ENCODE data around the gene NHSL2. TPM values are rescaled to one million over a fixed set of nuclear protein-coding genes. Genes with fewer than 3 reads are reported as not detected.

The NHSL2 gene
- polyA plus RNA-seq, 3 donors: 16.6 to 39.8 (median 22.8) TPM

GRCh38 chrX:72130762-72131250 is 220.2 kb downstream of the NHSL2 start:
- TF ChIP-seq CTCF (IDR thresholded peaks at IDR 0.05): no peak
- H4K20me1 ChIP-seq (ENCODE audit: insufficient read depth, low read length): peaks cover 72% of the 10 kb centered on the region
- peaks cover 57% of the 10 kb centered on the region for H3K4me1 Mint-ChIP-seq
- peaks cover 30 to 67% of the 10 kb centered on the region in 2 donors for H3K36me3 Mint-ChIP-seq
- peak overlapping the region; percentile 71 to 72 for H3K4me3 Mint-ChIP-seq
- 47% methylated on average over 7 of the region's 30 CpGs for WGBS (ENCODE audit: insufficient coverage)
- no peak overlapping the region for H2AFZ ChIP-seq (ENCODE audit: insufficient read depth, low read depth, low read length, poor library complexity, severe bottlenecking)
- H3K27me3 Mint-ChIP-seq (ENCODE audit: low read depth in 3 of 3): peaks cover 0 to 32% (median 3%) of the 10 kb centered on the region in 3 donors
- H3K36me3 ChIP-seq (replicated peaks in 1 of 2; ENCODE audit: control insufficient read depth in 1 of 2, insufficient read depth in 2 of 2, low read length in 2 of 2): peaks cover 29 to 36% of the 10 kb centered on the region in 2 donors
- intact Hi-C loops (cut with micrococcal nuclease): loop anchor here in 1 of 2 donors (10.0 kb wide), 1 partner anchor 54 kb away; the partner anchor contains the start of gene PIN4
- H3K4me1 ChIP-seq (ENCODE audit: control insufficient read depth in 1 of 2, insufficient read depth in 2 of 2, low read length in 2 of 2): peaks cover 60 to 62% of the 10 kb centered on the region in 2 donors
- peak overlapping the region in 1 of 2 donors; percentile 47 for H3K27ac ChIP-seq (ENCODE audit: low read depth in 1 of 2, low read length in 2 of 2)
- no peaks in the 10 kb centered on the region for H3K27me3 ChIP-seq (ENCODE audit: control insufficient read depth in 2 of 2, insufficient read depth in 2 of 2, low read length in 2 of 2)
- peak overlapping the region; percentile 38 for H3K9ac ChIP-seq (ENCODE audit: insufficient read depth, low read length, poor library complexity, severe bottlenecking)
- no peaks in the 10 kb centered on the region for H3K9me3 ChIP-seq (replicated peaks in 1 of 2; ENCODE audit: control insufficient read depth in 1 of 2, insufficient read depth in 1 of 2, low read length in 2 of 2)
- H3K4me3 ChIP-seq (replicated peaks in 1 of 3; ENCODE audit: low read depth in 2 of 3, low read length in 3 of 3): peak overlapping the region in 2 of 3 experiments; percentile 12 to 54
- peak overlapping the region in 1 of 7 donors; percentile 64 for H3K27ac Mint-ChIP-seq
- peaks cover 0 to 8% (median 3%) of the 10 kb centered on the region in 7 donors for H3K9me3 Mint-ChIP-seq
- no peak for DNase-seq
- H3K79me2 ChIP-seq (ENCODE audit: insufficient read depth, low read length): peaks cover 32% of the 10 kb centered on the region
- peak overlapping the region; percentile 42 for H3K4me2 ChIP-seq (replicated peaks; ENCODE audit: extremely low read depth, low read length, poor library complexity, severe bottlenecking)

- intact Hi-C loops (cut with micrococcal nuclease): loop anchor here in 1 of 2 donors (10.0 kb wide), 1 partner anchor 53 kb away; the partner anchor contains the start of gene PIN4
- no peaks in the 10 kb centered on the region for H3K27me3 ChIP-seq (ENCODE audit: control insufficient read depth in 2 of 2, insufficient read depth in 2 of 2, low read length in 2 of 2)
- H3K4me2 ChIP-seq (replicated peaks; ENCODE audit: extremely low read depth, low read length, poor library complexity, severe bottlenecking): peak within 1 kb of the TSS; percentile 43
- peak; percentile 59 to 65 (median 63) for DNase-seq
- H2AFZ ChIP-seq (ENCODE audit: insufficient read depth, low read depth, low read length, poor library complexity, severe bottlenecking): no peak within 1 kb of the TSS
- TF ChIP-seq CTCF (IDR thresholded peaks at IDR 0.05): no peak
- Mint-ChIP-seq H3K9me3 (peaks cover 0 to 8% (median 3%) of the 10 kb centered on the region in 7 donors), H3K27me3 (ENCODE audit: low read depth in 3 of 3) (peaks cover 0 to 31% (median 3%) of the 10 kb centered on the region in 3 donors), H3K27ac (peak within 1 kb of the TSS in 5 of 7 donors; percentile 50 to 64 (median 64)), H3K4me3 (peak within 1 kb of the TSS; percentile 71 to 72), H3K36me3 (peaks cover 34 to 67% of the 10 kb centered on the region in 2 donors), H3K4me1 (peaks cover 49% of the 10 kb centered on the region)
- H3K9ac ChIP-seq (ENCODE audit: insufficient read depth, low read length, poor library complexity, severe bottlenecking): peak within 1 kb of the TSS; percentile 40
- H3K27ac ChIP-seq (ENCODE audit: low read depth in 1 of 2, low read length in 2 of 2): peak within 1 kb of the TSS in 1 of 2 donors; percentile 47
- H3K4me3 ChIP-seq (replicated peaks in 1 of 3; ENCODE audit: low read depth in 2 of 3, low read length in 3 of 3): peak within 1 kb of the TSS in 2 of 3 experiments; percentile 18 to 54
- under 1% methylated on average over 46 of the region's 106 CpGs for WGBS (ENCODE audit: insufficient coverage)
- H4K20me1 ChIP-seq (ENCODE audit: insufficient read depth, low read length): peaks cover 80% of the 10 kb centered on the region
- H3K36me3 ChIP-seq (replicated peaks in 1 of 2; ENCODE audit: control insufficient read depth in 1 of 2, insufficient read depth in 2 of 2, low read length in 2 of 2): peaks cover 33 to 41% of the 10 kb centered on the region in 2 donors
- H3K4me1 ChIP-seq (ENCODE audit: control insufficient read depth in 1 of 2, insufficient read depth in 2 of 2, low read length in 2 of 2): peaks cover 52 to 54% of the 10 kb centered on the region in 2 donors
- no peaks in the 10 kb centered on the region for H3K9me3 ChIP-seq (replicated peaks in 1 of 2; ENCODE audit: control insufficient read depth in 1 of 2, insufficient read depth in 1 of 2, low read length in 2 of 2)
- H3K79me2 ChIP-seq (ENCODE audit: insufficient read depth, low read length): peaks cover 26% of the 10 kb centered on the region
Measured at GRCh38 chrX:72131317-72132294, 221.0 kb downstream of the NHSL2 start, which contains the start of gene RTL5. RTL5 (minus strand) TSS chrX:72131915.
